Left colon (tissue), 2 donors: Measurements from ENCODE around the gene AOAH. TPM values are rescaled to one million over a fixed set of nuclear protein-coding genes. Genes with fewer than 3 reads are reported as not detected.
A peak's percentile ranks its signal among the peaks of the same experiment; 100 is the strongest.
"Not testable (repeated sequence)": the region's sequence is repeated elsewhere in the genome, so short reads cannot be mapped to it uniquely, and the experiment has no call there.

Source experiments
- ATAC-seq: fragments of 200-7000 bp; cut with Tn5 transposase; one replicate; pipeline ENCODE4 v1.9.1; 2020; ENCODE audit warnings: mild to moderate bottlenecking, moderate library complexity
- DNase-seq, 2 donors: peaks; one replicate each; pipeline ENCODE4 v3.0.0-alpha.2; 2020
- intact Hi-C, 2 donors: fragments of 100-400 bp; cut with DNase I in 1 of 2; cut with micrococcal nuclease in 1 of 2; formaldehyde crosslinking; loops; one replicate each; pipeline versions ENCODE4 v1.11.2 to v1.14.0; 2022; cut with DNase I, micrococcal nuclease
- total RNA-seq, 2 donors: library from RNA; stranded (reverse); fragmentation: NEBNext Ultra II Directional; extraction: Animal tissue kit (Norgen Biotek cat#: 25700); gene quantifications; one replicate each; pipeline ENCODE4 v1.2.1, GENCODE V29; 2021
- donor health status: DM: no; HTN: no; CAD: no.
- donor health status: DM: yes; HTN: yes; CAD: no.

The AOAH gene
- total RNA-seq, 2 donors from 2014 or later: 31.6 to 32.0 TPM

DNA sequence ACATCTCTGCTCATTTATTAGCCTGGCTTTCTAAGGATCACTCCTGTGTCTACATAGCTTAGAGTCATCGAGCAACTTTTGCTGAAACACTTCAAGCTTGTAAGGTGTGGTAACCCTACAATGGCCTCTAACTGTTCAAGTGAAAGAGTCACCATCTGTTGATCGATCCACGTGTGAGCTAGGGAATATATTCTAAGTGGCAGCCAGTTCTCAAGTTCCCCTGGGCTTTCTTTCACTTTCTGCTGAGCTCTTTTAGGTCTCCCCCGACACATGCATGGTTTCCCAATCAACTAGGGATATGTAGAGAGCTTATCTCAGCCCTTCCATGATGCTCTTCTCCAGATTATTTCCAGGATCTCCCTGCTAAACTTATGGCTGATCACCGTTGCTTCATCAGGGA is 15.5 kb downstream of the AOAH start:
- DNase-seq (no peak), ATAC-seq (peak; percentile 16)

GRCh38 chr7:36707898-36708297 is 16.4 kb downstream of the AOAH start:
- DNase-seq: no peak
- ATAC-seq: peak; percentile 97
- intact Hi-C loops: no loop called here

More for the DNA sequence above, 15.5 kb downstream of the AOAH start:
- intact Hi-C loops: no loop called here

- intact Hi-C loops: no loop called here
- DNase-seq (no peak), ATAC-seq (peak; percentile 19)
Measured at GRCh38 chr7:36707465-36707864, 16.8 kb downstream of the AOAH start.

DNA sequence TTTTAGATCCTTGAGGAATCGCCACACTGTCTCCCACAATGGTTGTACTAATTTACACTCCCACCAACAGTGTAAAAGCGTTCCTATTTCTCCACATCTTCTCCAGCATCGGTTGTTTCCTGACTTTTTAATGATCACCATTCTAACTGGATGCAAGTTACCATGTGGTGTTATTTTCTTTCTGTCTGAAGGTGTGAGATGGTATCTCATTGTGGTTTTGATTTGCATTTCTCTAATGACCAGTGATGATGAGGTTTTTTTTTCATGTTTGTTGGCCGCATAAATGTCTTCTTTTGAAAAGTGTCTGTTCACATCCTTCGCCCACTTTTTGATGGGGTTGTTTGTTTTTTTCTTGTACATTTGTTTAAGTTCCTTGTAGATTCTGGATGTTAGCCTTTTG is 20.4 kb downstream of the AOAH start:
- intact Hi-C loops, ATAC-seq, DNase-seq: not testable (repeated sequence)

DNA sequence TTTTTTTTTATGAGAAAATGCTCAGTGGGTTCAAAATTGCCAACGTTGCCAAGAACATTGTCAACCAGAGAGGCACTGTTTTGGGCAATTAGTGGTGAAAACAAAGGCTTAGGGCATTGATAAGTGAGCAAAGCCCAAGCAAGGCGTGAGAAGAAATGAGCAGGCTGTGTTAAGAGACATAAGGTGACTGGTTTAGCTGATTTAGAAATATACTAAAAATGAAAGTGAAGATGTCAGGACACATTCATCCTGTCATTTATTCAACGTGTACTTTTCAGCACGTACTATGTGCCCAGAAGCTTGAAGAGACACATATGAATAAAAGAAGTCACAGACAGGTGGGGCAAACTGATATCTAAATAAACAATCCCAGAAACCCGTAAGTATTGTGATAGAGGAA is 31.8 kb downstream of the AOAH start:
- DNase-seq: no peak
- no peak for ATAC-seq
- intact Hi-C loops: no loop called here

- ATAC-seq (no peak), DNase-seq (no peak)
- intact Hi-C loops: no loop called here
Measured at GRCh38 chr7:36691983-36692382, 32.3 kb downstream of the AOAH start.

DNA sequence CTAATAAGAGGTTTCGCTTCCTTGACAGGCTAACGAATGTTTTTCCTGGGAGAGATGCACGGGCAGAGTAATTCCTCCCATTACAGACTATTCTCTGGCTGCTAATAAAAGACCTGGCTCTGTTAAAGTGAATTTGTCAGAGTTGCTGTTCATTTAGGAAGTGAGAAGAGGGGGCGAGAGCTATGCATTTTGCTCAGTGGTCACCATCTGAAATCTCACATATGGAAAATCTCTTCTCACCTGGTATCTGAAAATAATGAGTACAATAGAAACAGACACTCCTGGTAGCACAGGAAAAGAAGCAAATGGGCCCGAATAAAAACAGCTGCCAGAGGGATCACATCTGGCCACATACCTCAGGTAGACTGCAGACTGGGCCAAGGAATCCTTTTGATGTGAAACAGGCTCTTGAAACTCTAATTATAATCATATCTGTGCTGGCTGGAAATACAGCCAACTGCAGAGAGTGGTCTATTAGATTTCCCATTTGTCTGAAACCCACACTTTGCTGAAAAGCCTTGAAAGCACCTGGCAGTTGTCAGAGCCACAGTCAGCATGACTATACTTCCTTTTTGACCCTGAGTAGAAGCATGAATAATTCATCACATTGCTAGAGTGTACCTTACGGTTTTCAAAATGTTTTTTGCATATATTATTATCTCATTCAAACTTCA is 33.6 kb downstream of the AOAH start:
- DNase-seq (no peak), ATAC-seq (no peak)
- intact Hi-C loops: no loop called here

DNA sequence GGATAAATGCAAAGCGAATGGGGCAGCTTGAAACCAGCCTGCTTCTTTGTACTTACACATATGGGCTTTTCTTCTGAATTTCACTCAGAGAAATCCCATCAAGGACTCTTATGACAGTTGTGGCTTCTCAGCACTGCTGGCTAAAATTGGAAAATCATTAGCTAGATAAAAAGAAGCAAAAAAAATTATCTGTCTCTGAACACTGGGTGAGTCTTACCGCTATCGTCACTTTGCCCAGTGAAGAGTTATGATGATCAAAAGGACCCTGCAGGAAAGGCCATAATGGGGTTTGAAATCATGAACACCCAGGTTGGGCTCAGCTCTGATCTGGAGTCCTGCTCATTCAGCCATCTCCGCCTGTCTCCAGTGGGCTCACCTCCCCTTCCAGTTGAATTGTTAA is 34.3 kb downstream of the AOAH start:
- no peak for ATAC-seq
- intact Hi-C loops: no loop called here
- DNase-seq: no peak

- DNase-seq (no peak), ATAC-seq (no peak)
- intact Hi-C loops: no loop called here
Measured at GRCh38 chr7:36686499-36686898, 37.8 kb downstream of the AOAH start.

DNA sequence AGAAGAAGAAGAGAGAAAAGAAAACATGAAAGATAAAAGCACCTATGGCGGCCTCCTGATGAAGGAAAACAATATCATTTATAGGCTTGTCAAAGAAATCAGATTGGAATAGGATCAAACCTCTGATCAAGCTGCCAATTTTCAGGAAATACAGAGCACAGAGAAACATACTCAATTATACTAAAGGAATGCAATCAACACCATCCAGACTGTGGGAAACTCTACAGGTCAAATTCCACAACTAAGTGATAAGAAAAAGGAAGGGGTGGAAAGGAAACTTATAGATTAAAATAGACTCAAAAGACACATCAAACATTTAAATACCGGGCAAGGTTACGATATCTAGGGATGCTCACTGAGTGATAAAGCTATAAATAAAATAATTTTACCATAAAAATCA is 39.3 kb downstream of the AOAH start:
- DNase-seq: no peak
- intact Hi-C loops: no loop called here
- peak; percentile 88 for ATAC-seq

GRCh38 chr7:36683695-36684357 is 40.5 kb downstream of the AOAH start:
- intact Hi-C loops: no loop called here
- no peak for ATAC-seq
- no peak for DNase-seq

DNA sequence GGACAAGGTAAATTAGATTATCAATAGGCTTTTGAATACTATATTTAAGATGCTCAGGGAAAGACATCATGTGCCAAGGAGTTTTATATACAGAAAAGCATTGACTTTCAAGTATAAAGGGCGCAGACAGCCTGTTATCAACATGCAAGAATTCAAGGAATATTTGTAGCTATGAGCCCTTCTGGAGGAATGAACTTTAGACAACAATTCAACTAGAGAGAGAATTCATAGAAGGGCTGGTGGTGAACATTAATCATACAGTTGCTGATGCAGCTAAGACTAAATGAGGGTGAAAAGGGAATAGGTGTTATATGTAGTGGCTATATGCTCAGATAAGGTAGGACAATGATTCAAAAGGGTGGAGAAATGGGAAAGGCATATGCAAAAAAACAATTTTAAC is 41.2 kb downstream of the AOAH start:
- DNase-seq (no peak), ATAC-seq (no peak)
- intact Hi-C loops: no loop called here

DNA sequence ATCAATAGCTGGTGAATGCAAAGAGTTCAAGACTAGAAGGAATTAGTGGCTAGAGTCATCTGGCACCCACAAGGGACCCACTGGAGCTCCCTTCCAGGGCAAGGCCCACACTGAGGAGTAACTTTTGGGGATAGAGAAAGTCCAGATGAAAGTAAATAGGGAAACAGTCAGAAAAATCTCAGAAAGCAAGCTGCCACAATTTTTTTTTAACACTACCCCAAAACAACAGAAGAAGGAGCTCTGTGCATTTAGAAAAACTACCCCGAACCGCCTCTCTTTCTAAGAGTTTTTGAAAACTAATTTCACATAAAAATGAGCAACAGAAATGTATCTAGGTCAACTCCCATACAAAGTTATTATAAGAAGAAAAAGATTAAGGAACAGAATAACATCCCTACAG is 42.2 kb downstream of the AOAH start:
- no peak for ATAC-seq
- intact Hi-C loops: no loop called here

DNA sequence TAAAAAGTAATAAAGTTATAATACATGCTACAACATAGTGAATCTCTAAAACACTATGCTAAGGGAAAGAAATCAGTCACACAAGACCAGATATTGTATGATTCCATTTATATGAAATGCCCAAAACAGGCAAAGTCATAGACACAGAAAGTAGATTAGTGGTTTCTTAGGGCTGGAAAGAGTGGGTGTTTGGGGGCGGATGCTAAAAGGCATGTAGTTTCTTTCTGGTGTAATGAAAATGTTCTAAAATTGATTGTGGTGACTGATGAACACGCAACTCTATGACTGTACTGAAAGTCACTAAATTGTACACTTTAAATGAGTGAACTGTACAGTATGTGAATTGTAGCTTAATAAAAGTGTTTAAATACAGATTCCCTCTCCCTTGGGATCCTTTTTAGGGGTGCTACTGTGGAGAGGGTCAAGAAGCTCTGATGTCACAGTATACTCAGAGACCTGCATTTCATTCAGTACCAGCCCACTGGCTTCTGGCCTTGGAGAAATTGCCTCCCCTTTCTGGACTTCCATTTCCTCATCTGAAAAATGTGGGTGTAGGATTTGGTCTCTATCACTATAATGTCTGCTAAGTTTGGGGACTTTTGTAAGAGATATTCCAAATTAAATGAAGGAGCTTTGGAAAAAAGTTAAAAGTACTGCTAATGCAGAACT is 46.4 kb downstream of the AOAH start:
- ATAC-seq (no peak), DNase-seq (no peak)
- intact Hi-C loops: no loop called here

More for the DNA sequence above, 42.2 kb downstream of the AOAH start:
- DNase-seq: no peak

GRCh38 chr7:36673703-36674102 is 50.6 kb downstream of the AOAH start:
- intact Hi-C loops: no loop called here
- ATAC-seq (no peak), DNase-seq (no peak)

DNA sequence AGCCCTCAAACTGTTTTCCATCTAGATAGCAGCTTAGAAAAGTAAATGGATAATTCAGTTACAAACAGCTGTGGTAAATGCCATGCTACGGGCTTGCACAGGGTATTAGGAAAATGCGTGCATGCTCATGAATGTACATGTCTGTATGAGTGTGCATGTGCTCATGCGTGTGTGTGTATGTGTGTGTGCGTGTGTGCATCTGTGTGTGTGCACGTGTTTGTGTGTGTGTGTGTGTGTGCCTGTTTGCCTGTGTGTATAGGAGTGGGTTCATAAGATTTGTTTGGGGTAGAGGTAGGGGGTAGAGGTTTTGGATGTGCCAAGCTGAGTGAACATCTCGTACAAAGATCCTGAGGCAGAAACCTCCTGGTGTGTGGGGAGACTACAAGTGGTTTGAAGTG is 52.9 kb downstream of the AOAH start:
- intact Hi-C loops: no loop called here

GRCh38 chr7:36670585-36671431 is 53.5 kb downstream of the AOAH start:
- ATAC-seq: peak; percentile 83
- DNase-seq: peak; percentile 52 to 63
- intact Hi-C loops: no loop called here

More for the DNA sequence above, 52.9 kb downstream of the AOAH start:
- ATAC-seq (no peak), DNase-seq (no peak)

- ATAC-seq: peak; percentile 89
- DNase-seq: peak in 1 of 2 donors; percentile 44
- intact Hi-C loops: no loop called here
Measured at GRCh38 chr7:36668750-36669149, 55.5 kb downstream of the AOAH start.

DNA sequence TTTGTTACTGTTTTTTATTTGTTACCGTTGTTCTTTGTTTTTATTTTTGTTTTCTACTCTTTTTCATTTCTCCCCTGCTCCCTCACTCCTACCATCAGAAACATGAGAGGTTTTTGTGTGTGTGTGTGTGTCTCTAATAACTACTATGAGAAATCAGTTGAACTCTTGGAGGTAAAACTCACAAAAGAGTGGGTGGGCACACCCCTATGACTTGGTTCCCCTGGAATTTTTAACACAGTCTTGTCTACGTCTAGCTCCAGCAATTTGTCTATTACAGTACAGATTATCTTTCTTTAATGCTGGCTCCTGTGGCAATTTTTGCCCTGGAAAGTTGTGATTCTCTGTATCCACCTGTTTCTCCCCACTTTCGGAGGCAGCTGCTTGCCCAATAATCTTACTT is 56.2 kb downstream of the AOAH start:
- ATAC-seq (no peak), DNase-seq (no peak)
- intact Hi-C loops: no loop called here
